Measurements from ENCODE around the gene WAPL.
A peak's percentile ranks its signal among the peaks of the same experiment; 100 is the strongest.
"Not testable (repeated sequence)": the region's sequence is repeated elsewhere in the genome, so short reads cannot be mapped to it uniquely, and the experiment has no call there.

WAPL gene

GRCh38 chr10:86389441-86390193 lies 132.0 kb downstream of the WAPL start:
- peak; percentile 96 for DNase-seq (ENCODE audit: low read depth, low spot score)

GRCh38 chr10:86389109-86389440 lies 132.5 kb downstream of the WAPL start:
- not testable (repeated sequence) for DNase-seq (ENCODE audit: low read depth, low spot score)

GRCh38 chr10:86388119-86388704 lies 133.4 kb downstream of the WAPL start:
- peak; percentile 37 for DNase-seq (ENCODE audit: low read depth, low spot score)

- no peak for DNase-seq (ENCODE audit: low read depth, low spot score)
Observed at GRCh38 chr10:86387178-86387794, 134.3 kb downstream of the WAPL start.

- DNase-seq (ENCODE audit: low read depth, low spot score) = no peak
Observed at GRCh38 chr10:86385806-86386205, 135.8 kb downstream of the WAPL start.
